AG10803 (cell line): ENCODE data around the gene RBMS1.

Experiments
- DNase-seq: peaks from one replicate; pipeline ENCODE4 v3.0.0; 2010; ENCODE audit warnings: low read depth
- H3K4me3 ChIP-seq: 2 replicates; pipeline ENCODE4 v1.5.1; 2011; ENCODE audit warnings: mild to moderate bottlenecking, low read length, control low read depth
- TF ChIP-seq, protein P1 (sequence below): conservative IDR thresholded peaks from 2 replicates; pipeline ENCODE4 v1.5.1; 2011; ENCODE audit warnings: mild to moderate bottlenecking, low read length, control low read depth, inconsistent platforms

The RBMS1 gene

DNA sequence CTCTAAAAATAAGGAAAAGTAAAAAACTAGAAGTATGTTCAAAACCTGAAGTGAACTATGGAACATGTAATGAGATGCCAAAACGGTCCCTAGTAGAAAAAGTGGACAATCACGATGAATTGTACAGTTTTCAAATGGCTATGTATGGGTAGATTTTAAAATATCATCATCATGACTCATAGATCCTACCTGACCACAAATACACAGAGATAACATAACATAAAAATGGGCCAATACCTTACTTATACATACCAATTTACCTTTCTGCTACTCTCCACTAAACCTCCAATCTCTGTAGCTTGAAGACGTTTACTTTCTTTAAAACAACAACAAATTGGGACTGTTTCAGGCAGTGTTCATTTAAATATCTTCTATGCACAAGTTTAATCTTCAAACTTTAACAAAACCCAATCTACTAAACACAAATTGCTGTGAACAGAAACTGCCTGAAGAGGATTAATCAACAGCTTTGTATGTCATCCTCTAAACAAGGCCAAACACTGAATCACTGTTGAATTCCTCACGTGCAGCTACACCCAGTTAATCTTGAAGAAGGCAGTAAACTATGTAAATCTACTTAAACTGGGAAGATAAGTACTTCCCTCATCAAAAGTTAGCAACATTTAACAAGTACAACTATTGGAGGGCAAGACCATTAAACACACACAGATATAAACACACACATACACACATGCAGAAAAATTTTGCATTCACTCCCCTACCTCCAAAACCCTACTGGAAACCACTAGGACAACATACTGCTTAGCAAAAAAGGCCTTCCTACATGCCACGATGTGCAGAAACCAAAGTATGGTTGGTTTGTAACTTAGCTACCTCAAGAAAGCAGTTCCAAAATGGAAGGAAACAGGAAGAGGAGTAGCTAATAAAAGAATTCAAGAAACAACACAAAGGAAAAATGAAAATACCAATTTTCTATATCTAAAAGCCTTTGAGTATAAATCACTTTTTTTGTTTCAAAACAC lies 90.3 kb downstream of the RBMS1 start:
- peak overlapping the region; percentile 29 for H3K4me3 ChIP-seq
- DNase-seq = peak; percentile 85
- TF ChIP-seq, protein P1, sequence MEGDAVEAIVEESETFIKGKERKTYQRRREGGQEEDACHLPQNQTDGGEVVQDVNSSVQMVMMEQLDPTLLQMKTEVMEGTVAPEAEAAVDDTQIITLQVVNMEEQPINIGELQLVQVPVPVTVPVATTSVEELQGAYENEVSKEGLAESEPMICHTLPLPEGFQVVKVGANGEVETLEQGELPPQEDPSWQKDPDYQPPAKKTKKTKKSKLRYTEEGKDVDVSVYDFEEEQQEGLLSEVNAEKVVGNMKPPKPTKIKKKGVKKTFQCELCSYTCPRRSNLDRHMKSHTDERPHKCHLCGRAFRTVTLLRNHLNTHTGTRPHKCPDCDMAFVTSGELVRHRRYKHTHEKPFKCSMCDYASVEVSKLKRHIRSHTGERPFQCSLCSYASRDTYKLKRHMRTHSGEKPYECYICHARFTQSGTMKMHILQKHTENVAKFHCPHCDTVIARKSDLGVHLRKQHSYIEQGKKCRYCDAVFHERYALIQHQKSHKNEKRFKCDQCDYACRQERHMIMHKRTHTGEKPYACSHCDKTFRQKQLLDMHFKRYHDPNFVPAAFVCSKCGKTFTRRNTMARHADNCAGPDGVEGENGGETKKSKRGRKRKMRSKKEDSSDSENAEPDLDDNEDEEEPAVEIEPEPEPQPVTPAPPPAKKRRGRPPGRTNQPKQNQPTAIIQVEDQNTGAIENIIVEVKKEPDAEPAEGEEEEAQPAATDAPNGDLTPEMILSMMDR = no peak

DNA sequence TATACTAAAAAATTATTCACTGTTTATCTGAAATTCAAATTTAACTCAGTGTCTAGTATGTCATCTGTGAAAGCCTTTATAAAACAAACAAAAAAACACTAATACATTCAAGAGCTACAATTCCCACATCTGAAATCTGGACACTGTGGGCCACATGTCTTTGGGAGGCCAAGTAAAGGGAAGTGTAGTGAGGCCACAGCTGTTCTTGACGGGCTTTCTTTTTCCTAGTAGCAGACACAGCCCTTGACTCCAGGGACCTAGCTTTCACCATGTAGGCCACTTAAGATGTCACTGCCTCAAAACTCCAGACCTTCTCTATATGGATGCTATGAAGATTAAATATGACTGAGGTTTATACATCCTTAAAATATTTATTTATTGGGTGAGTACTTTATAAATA lies 91.1 kb downstream of the RBMS1 start:
- no peak overlapping the region for H3K4me3 ChIP-seq

DNA sequence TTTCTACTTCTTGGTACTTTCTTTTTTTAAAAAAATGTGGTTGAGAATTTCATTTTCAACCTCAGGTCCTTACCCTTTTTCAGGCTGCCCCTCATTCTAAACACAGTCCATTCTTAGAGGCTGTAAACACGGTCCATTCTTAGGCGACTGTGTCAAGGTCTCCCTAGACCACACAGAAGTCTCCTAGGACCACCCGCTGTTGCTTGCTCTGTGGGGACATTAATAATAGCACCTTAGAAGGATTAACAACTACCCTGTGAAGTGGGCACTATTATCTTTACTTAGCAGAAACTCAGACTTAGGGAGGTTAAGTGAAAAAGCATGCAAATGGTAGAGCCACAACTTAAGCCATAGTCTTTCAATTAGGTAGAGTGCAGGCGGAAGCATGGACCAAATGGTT lies 91.7 kb downstream of the RBMS1 start:
- H3K4me3 ChIP-seq = no peak overlapping the region
- no peak for DNase-seq
- TF ChIP-seq, protein P1 = no peak

More for the DNA sequence above, 91.1 kb downstream of the RBMS1 start:
- TF ChIP-seq, protein P1 = no peak
- peak; percentile 47 for DNase-seq

DNA sequence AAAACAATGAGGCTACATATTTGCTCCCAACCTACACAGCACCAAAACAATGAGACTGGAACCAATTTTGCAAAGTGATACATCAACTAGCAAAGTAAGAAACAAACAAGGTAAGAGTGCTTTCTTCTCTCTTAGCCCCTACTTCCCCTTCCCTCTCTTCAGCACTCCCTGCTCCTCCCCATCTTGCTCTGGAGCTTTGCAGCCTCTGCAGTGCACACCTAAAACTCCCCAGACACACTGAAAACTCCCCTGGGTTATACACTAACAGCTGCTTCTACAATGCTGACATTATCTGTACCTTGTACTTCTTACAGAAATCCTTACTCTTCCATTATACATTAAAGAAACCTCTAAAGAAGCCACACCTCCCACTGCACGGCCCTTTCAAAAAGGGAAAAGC lies 93.7 kb downstream of the RBMS1 start:
- H3K4me3 ChIP-seq = no peak overlapping the region
- TF ChIP-seq, protein P1 = no peak
- no peak for DNase-seq

DNA sequence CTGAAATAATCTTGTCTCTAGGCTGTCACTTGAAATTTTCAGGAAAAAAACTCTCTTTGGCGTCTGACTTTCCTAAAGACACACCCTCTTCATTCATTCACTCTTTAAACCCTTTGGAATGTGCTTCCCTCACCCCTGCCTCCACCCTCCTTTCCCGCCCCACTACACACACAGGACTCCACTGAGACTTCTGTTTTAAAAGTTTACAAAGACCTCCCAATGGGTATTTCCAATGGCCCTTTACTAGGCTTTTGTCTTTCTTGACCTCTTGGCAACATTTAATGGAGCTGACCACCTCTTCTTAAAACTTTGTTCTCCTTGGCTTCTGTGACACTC lies 96.1 kb downstream of the RBMS1 start:
- no peak overlapping the region for H3K4me3 ChIP-seq
- peak; percentile 63 for DNase-seq
- TF ChIP-seq, protein P1 = no peak

DNA sequence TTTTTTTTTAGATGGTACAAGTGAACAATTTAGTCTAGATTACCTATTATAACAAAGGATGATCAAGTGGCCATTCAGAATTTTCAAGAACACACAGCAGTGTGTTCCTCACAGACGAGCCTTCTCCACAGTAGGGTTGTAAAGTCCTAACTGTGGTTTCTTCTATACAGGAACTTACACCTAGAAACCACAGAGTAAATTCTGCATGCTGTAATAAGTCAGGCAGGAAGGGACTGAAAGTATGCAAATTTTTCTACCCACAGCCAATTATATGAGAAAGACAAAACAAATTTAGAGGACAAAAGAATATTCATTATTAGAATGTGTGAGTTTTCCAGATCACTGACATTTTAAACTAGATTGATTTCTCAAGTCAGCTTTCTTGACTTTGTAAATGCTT lies 99.5 kb downstream of the RBMS1 start:
- TF ChIP-seq, protein P1 = no peak
- DNase-seq = no peak
- H3K4me3 ChIP-seq = no peak overlapping the region

DNA sequence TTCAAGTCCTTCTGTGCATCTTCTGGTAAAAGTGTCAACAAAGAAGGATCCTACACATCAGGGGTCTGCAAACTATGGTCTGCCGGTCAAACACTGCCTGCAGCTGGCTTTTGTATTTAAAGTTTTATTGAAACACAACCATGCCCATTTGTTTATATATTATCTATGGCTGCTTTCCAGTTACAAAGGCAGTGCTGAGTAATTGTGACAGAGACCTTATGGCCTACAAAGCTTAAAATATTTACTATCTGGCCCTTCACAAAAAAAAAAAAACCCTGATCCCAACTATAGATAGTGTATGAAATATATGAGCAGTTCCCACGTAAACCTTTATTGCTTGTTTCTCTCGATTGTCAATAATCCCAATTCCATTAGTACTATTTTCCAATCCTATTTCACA lies 101.4 kb downstream of the RBMS1 start:
- no peak overlapping the region for H3K4me3 ChIP-seq
- DNase-seq = no peak
- TF ChIP-seq, protein P1 = no peak
